NCI-H2171 treated with DMSO at 0.1 percent for 48 hours (cell line): ENCODE results near the gene BUB1B.
"Not testable (repeated sequence)": the region's sequence is repeated elsewhere in the genome, so short reads cannot be mapped to it uniquely, and the experiment has no call there.

ENCODE experiments used
- DNase-seq: peaks from one replicate; lab custom pipeline; 2025; lab: John Stamatoyannopoulos, UW

The BUB1B gene

GRCh38 chr15:40160689-40161688 is at the start of gene BUB1B:
Gene BUB1B (plus strand): TSS chr15:40161069. CDS start chr15:40161221, 152 bp downstream.
- peak; percentile 95 for DNase-seq

DNA sequence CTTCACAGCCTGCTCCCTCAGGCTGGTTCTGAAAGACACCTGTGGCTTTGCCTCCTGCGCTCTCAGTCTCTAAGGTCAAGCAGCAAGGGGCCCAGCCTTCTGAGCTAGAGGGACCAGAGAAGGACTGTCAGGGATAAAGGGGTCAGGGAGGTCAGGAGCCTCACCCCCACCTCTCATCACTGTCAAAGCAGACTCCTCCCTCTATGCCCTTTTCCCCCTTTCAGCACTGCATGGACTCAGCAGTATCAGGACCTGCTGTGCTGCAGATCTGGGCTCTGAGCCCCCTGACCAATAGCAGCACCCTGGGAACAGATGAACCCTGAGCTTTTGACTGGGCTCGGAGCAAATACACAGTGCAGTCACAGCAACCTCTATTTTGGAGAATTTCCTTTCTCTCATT is 49.0 kb upstream of the BUB1B start:
- DNase-seq = no peak

DNA sequence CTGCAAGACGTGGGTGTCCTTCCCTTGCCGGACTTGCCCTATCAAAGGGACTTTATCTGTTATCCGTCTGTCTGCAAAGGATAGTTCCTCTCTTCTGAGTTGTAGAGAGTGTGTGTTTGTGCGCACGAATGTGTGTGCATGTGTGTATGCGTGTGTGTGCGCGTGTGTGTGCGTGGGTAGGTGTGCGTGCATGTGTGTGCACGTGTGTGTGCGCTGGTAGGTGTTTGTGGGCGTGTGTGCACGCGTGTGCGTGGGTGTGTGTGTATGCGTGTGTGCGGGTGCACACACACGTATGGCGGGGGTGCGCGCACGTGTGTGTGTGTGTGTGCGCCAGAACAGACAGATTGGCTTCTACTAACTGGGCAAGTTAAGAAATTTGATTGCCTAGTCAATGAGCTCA is 48.1 kb upstream of the BUB1B start:
- DNase-seq = no peak

GRCh38 chr15:40114218-40114617 is 46.7 kb upstream of the BUB1B start:
- DNase-seq = peak; percentile 93

GRCh38 chr15:40115106-40115505 is 45.8 kb upstream of the BUB1B start:
- DNase-seq = not testable (repeated sequence)

DNA sequence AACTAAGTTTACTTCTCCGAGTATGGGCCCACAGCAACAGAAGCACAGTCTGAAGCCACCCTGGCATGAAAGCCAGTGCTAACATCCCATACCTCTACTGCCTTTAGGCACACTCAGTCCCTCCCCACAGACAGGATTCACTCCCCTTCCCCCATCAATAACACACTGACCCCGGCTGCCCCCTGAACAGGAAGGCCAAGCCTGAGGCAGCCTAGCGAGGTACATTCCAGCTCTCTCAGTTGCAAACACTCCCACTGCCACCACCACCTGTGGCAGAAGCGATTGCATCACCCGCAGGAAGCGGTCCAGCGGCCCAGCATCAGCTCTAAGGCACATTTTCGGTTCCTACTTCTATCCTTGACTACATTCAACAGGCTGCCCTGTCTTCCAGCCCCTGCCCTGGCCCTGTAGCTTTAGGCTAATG is 45.2 kb upstream of the BUB1B start:
- no peak for DNase-seq

DNA sequence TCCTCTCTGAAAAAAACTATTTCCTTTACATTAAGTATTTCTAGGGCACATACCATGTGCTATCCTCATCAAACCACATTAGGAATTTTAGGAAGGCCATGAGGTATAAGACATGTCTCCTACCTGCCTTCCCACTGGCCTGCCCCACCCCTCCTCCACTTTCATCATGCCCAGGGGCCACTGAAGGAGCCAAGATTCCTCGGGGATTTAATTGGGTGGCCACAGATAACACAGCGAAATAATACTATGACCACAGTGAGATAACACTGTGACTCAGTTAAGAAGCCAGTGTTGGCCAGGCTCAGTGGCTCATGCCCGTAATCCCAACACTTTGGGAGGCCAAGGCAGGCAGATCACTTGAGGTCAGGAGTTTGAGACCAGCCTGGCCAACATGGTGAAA is 42.4 kb upstream of the BUB1B start:
- no peak for DNase-seq

DNA sequence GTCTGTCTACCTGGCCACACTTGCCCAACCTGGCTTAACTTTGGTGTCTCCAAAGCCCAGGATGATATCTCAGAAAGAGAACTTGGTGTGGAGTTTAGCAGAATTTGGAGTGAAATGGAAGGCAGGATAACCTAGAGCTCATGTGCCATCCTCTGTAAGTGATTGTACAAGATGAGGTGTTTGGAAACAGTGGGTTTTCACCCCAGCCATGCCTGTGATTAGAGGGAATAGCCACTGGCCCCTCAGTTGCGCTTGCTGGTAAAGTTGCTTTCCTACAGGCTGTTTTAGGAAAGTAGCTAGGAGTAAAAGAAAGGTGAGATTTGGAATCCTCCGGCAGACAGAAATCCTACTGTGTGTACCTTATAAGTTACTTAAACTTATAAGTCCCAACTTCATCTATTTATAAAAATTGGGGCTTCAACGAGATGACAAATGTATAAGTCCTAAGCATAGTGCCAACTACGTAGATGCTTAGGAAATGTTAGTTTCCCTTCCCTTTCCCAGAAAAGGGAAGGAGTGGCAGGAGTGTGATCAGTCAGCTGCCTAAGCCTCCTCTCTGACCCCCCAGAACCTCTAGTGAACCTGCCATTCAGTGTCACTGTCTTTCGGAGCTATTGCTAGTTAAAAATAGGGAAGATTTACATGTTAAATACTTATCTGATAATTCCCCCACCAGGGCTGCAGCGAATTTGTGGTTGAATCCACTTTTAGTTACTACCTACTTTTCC is 38.8 kb upstream of the BUB1B start:
- no peak for DNase-seq

DNA sequence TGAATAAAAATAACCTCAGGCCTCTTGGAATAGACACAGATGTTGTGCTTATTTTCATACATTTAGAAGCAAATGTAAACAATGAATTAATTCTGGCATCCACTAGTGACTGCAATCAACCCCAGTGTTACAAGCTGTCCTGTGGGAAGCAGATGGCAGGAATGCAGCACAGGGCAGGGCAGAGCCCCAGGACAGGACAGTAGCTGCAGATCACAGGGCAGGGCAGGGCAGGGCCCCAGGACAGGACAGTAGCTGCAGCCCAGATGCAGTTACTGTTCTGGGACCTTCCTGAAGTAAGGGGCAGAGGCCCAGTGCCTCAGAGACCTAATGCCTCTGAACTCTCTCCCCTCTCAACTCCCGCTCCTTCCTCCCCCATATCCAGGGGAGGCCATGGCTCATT is 37.9 kb upstream of the BUB1B start:
- not testable (repeated sequence) for DNase-seq

DNA sequence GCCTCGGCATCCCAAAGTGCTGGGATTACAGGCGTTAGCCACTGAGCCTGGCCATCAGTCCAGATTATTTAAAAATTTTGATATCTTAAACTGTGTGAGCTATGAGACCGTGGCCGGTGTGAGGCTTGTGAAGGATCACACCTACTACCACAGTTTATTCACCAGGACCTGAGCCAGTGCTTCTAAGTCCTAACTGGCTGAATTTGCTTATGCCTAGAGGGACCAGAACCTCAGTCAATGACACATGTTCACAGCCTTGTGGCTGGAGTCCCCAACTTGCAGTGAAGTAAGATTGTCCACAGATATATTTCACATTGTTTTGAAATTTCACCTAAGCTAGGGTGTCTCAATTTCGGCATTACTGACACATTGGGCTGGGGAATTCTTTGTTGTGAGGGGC is 37.0 kb upstream of the BUB1B start:
- DNase-seq = not testable (repeated sequence)

DNA sequence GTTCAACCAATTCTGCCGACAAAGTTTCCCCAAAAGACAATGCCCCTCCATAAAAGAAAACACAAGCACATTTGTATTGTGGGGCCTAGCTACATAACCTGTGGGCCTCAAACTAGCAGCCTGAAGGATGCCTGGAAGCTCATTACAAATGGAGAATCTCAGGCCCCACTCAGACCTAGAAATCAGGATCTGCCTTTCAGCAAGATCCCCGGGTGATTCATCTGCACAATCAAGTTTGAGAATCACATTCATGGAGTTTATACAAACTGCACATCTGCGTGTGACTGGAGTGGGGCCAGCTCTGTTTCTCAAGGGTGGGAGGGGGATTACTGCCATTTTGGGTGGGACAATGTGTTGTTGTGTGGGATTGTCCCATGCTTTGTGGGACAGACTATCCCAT is 36.5 kb upstream of the BUB1B start:
- DNase-seq = not testable (repeated sequence)

DNA sequence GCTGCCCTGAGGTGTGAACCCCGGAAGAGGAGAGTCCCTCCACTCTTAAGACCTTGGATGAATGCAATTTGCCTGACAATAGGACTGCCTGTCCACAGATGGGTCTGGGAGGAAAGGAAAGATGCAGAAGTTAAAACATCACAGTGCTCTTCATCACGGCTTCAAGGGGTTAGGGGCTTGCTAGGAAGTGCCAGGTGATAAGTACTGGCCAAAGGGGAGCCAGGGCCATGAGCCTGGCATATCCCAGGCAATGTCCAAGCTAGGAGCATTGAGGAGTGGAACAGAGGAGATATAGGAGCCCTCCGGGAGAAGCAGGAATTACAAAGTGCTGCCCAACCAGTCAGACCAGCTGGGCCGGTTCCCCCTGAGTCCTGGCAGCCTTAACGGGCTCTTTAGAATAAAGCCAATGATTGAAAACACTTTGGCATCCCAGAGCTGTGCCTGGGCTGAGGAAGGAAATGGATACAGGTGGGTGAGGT is 36.0 kb upstream of the BUB1B start:
- DNase-seq = not testable (repeated sequence)

GRCh38 chr15:40125950-40126349 is 34.9 kb upstream of the BUB1B start:
- DNase-seq = no peak

- no peak for DNase-seq
These were observed 31.9 kb upstream of the BUB1B start for GRCh38 chr15:40128766-40129660.

DNA sequence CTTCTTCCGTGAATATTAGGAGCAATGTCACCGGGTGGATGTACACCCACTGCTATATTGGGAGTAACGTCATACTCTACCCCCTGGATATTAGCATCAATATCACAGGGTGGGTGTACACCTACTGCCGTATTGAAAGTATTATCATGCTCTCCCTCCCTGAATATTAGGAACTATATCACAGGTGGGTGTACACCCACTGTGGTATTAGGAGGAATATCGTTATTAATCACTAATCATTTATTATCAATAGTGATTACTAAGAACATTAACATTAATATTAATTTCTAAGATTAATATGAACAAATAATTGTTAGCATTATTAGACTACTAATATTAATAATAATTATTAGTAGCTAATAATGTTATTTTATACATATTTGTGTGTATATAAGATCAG is 30.8 kb upstream of the BUB1B start:
- DNase-seq = no peak

- no peak for DNase-seq
These were observed 29.9 kb upstream of the BUB1B start for GRCh38 chr15:40130799-40131502.

DNA sequence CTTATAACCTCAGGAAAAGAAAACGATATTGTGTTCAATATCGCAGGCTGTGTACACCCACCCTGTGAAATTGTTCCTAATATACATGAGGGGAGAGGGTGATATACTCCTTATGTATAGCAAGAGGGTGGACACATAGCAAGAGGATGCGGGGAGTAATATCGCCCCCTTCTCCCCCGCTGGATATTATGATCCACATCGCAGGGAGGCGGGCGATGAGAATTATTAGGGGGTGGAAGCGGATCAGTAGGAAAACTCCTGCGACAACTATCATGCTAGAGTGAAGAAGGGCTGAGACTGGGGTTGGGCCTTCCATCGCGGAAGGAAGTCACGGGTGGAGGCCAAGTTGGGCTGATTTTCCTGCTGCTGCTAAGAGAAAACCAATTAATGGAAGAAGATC is 27.3 kb upstream of the BUB1B start:
- no peak for DNase-seq

DNA sequence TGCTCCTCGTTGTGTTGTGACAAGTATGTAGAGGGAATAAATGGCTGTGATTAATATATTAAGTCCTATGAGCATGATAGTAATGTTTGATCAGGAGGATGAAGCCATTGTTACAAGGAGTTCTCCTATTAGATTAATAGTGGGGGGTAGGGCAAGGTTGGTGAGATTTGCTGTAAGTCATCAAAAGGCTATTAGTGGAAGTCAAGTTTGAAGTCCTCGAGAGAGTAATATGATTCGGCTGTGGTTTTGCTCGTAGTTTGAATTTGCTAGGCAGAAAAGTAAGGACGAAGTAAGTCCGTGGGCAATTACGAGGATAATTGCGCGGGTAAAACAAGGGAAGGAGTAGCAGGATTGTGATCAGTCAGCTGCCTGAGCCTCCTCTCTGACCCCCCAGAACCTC is 26.0 kb upstream of the BUB1B start:
- DNase-seq = no peak

GRCh38 chr15:40135846-40136450 is 24.9 kb upstream of the BUB1B start:
- not testable (repeated sequence) for DNase-seq

DNA sequence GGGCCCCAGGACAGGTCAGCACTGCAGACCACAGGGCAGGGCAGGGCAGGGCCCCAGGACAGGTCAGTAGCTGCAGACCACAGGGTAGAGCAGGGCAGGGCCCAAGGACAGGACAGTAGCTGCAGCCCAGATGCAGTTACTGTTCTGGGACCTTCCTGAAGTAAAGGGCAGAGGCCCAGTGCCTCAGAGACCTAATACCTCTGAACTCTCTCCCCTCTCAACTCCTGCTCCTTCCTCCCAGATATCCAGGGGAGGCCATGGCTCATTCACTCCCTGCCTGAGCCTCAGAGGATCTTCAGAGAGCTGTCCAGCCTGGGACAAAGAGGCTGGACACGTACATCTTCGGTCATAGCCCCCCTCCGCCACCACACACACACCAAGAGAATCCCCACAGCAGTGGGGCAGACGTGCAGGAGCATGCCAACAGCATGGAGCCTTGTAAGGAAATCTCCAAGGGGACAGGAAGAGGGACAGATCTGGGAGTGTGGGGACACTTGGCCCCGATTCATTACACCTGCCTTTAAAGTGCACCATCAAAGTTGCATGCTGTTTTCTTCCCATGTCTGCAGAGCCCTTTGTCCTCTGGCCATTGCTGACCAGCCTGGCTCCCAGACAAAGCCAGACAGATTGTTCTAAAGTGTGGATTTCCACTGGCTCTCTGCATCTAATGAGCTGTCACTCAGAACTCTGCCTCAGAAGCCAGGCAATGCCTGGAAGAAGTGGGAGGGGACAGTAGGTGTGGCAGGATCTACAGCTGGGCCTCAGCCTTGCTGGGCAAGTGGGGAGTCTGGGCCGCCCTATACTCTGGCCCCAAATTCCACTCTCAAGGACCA is 24.2 kb upstream of the BUB1B start:
- no peak for DNase-seq
